D341Med (cell line): ENCODE results near the gene CBX8.
A peak's percentile ranks its signal among the peaks of the same experiment; 100 is the strongest.

Experiments used
- DNase-seq: peaks from one replicate; pipeline ENCODE4 v3.0.0; 2012; ENCODE audit warnings: low spot score

The CBX8 gene

GRCh38 chr17:79804856-79805696 is 8.2 kb upstream of the CBX8 start:
- no peak for DNase-seq

GRCh38 chr17:79803997-79804855 is 7.3 kb upstream of the CBX8 start:
- peak; percentile 55 for DNase-seq

GRCh38 chr17:79803421-79803996 is 6.6 kb upstream of the CBX8 start:
- DNase-seq = no peak

- no peak for DNase-seq
These were observed 6.0 kb upstream of the CBX8 start for GRCh38 chr17:79802736-79803420.

GRCh38 chr17:79802039-79802735 is 5.3 kb upstream of the CBX8 start:
- DNase-seq = no peak

GRCh38 chr17:79801156-79802038 is 4.5 kb upstream of the CBX8 start:
- DNase-seq = no peak

GRCh38 chr17:79800325-79801155 is 3.7 kb upstream of the CBX8 start:
- DNase-seq = peak; percentile 82

GRCh38 chr17:79799538-79800324 is 2.9 kb upstream of the CBX8 start:
- DNase-seq = no peak

- no peak for DNase-seq
These were observed 2.3 kb upstream of the CBX8 start for GRCh38 chr17:79799174-79799537.

- DNase-seq = no peak
These were observed 1.7 kb upstream of the CBX8 start for GRCh38 chr17:79798299-79799173.

- peak; percentile 93 for DNase-seq
These were observed 818 bp upstream of the CBX8 start for GRCh38 chr17:79797492-79798298.

- DNase-seq = no peak
These were observed 474 bp downstream of the CBX8 start for GRCh38 chr17:79796444-79796762.

GRCh38 chr17:79795795-79796443 is 958 bp downstream of the CBX8 start:
- no peak for DNase-seq

GRCh38 chr17:79794659-79795511 is 2.0 kb downstream of the CBX8 start:
- DNase-seq = no peak

- DNase-seq = peak; percentile 81
These were observed 3.0 kb downstream of the CBX8 start for GRCh38 chr17:79793924-79794304.
